Measurements from ENCODE around the gene MAJIN.

MAJIN gene

GRCh38 chr11:64930340-64930739 is 41.6 kb downstream of the MAJIN start:
- ChIA-PET CTCF (interaction anchor here (0.6 to 0.8 kb wide), 3 partner anchors 36 to 147 kb away, joined by 3 to 4 read pairs (median 3); partner anchors contain the start of gene ARL2), POLR2A (no interaction called here)
- TF ChIP-seq ZNF10 (tag by site-specific recombination; IDR thresholded peaks at IDR 0.05): no peak

DNA sequence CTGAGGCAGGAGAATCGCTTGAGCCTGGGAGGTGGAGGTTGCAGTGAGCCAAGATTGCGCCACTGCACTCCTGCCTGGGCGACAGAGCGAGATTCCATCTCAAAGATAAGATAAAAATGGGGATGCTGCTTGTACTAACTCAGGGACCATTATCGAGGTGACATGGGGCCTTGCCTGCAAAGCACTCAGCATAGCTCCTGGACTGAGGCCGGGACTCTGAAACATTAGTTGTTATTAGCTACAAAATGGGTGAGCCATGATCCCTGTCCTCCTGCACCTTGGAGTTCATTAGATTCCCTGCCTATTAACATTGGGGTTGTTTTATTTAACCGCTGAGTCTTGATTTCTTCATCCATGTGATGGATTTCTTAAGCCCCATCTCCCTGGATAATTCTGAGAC is 42.3 kb downstream of the MAJIN start:
- Histone ChIP-seq H3K4me1 (ENCODE audit: control insufficient read depth, insufficient read depth, low read length) (no peaks in the 10 kb centered on the region), H3K36me3 (ENCODE audit: control insufficient read depth in 2 of 2, insufficient read depth in 1 of 2, low read length in 2 of 2) (peaks cover 0 to 68% of the 10 kb centered on the region in 2 experiments; a peak in 1 of 3 replicates), H3K27ac (ENCODE audit: extremely low read depth, low read depth, low read length) (no peak overlapping the region), H3K4me3 (ENCODE audit: low read depth, low read length) (no peak overlapping the region), H3K9me3 (ENCODE audit: control insufficient read depth, insufficient read depth, low read depth, low read length) (no peaks in the 10 kb centered on the region)
- ChIA-PET CTCF (interaction anchor here (0.7 kb wide), 1 partner anchor 84 kb away, joined by 3 read pairs; the partner anchor contains the start of gene ARL2), POLR2A (no interaction called here)
- TF ChIP-seq ZNF692 (tag by site-specific recombination; IDR thresholded peaks at IDR 0.05) (no peak), ZFP41 (tag by site-specific recombination; IDR thresholded peaks at IDR 0.05; ENCODE audit: borderline replicate concordance) (no peak), ZNF658 (tag by site-specific recombination; IDR thresholded peaks at IDR 0.05) (no peak)

More at GRCh38 chr11:64930340-64930739, 41.6 kb downstream of the MAJIN start:
- Histone ChIP-seq H3K36me3 (ENCODE audit: control insufficient read depth in 2 of 2, insufficient read depth in 1 of 2, low read length in 2 of 2) (peaks cover 0 to 75% of the 10 kb centered on the region in 2 experiments; a peak in 1 of 3 replicates), H3K4me1 (ENCODE audit: control insufficient read depth, insufficient read depth, low read length) (no peaks in the 10 kb centered on the region), H3K9me3 (ENCODE audit: control insufficient read depth, insufficient read depth, low read depth, low read length) (no peaks in the 10 kb centered on the region), H3K27ac (ENCODE audit: extremely low read depth, low read depth, low read length) (no peak overlapping the region), H3K4me3 (ENCODE audit: low read depth, low read length) (no peak overlapping the region)

DNA sequence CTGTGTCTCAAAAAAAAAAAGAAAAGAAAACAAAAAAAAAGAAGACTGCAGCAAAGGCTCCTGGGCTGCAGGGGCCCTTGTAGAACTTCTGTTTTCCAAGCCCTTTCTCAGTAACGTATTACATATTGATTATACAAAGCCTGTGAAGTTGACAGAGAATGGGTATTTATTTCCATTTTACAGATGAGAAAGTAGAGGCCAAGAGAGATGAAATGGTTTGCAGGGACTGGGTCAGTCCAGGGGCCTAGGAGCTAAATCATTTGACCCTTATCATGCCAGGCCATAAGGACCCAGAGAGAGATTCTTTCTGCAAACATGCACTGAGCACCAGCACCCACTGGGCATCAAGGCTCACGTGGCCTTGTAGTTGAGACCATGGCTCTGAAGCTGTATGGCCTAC is 43.0 kb downstream of the MAJIN start:
- POLR2A ChIA-PET: no interaction called here
- Histone ChIP-seq H3K4me3 (ENCODE audit: low read depth, low read length) (no peak overlapping the region), H3K4me1 (ENCODE audit: control insufficient read depth, insufficient read depth, low read length) (no peaks in the 10 kb centered on the region), H3K27ac (ENCODE audit: extremely low read depth, low read depth, low read length) (no peak overlapping the region), H3K9me3 (ENCODE audit: control insufficient read depth, insufficient read depth, low read depth, low read length) (no peaks in the 10 kb centered on the region), H3K36me3 (ENCODE audit: control insufficient read depth in 2 of 2, insufficient read depth in 1 of 2, low read length in 2 of 2) (peaks cover 0 to 65% of the 10 kb centered on the region in 2 experiments; a peak in 1 of 3 replicates)
- TF ChIP-seq SETDB1 (IDR thresholded peaks at IDR 0.05; ENCODE audit: insufficient read length, low read length) (no peak), ZNF433 (tag by site-specific recombination; IDR thresholded peaks at IDR 0.05; ENCODE audit: low read depth) (no peak), ATF2 (tag by site-specific recombination; IDR thresholded peaks at IDR 0.05; ENCODE audit: low read depth) (no peak), ZNF423 (tag by site-specific recombination; IDR thresholded peaks at IDR 0.05) (no peak), ZNF335 (tag by site-specific recombination; conservative IDR thresholded peaks at IDR 0.05) (no peak), ZNF19 (tag by site-specific recombination; IDR thresholded peaks at IDR 0.05; ENCODE audit: low read depth) (no peak), YY2 (tag by site-specific recombination; IDR thresholded peaks at IDR 0.05) (no peak), ZNF660 (tag by site-specific recombination; IDR thresholded peaks at IDR 0.05) (no peak), ZSCAN5A (tag by site-specific recombination; IDR thresholded peaks at IDR 0.05) (no peak), ZNF843 (tag by site-specific recombination; IDR thresholded peaks at IDR 0.05) (no peak), ZNF544 (tag by site-specific recombination; IDR thresholded peaks at IDR 0.05) (no peak), ZNF48 (tag by site-specific recombination; IDR thresholded peaks at IDR 0.05) (no peak), ZFHX2 (tag by site-specific recombination; conservative IDR thresholded peaks at IDR 0.05) (no peak)
- TF ChIP-seq, protein P1, sequence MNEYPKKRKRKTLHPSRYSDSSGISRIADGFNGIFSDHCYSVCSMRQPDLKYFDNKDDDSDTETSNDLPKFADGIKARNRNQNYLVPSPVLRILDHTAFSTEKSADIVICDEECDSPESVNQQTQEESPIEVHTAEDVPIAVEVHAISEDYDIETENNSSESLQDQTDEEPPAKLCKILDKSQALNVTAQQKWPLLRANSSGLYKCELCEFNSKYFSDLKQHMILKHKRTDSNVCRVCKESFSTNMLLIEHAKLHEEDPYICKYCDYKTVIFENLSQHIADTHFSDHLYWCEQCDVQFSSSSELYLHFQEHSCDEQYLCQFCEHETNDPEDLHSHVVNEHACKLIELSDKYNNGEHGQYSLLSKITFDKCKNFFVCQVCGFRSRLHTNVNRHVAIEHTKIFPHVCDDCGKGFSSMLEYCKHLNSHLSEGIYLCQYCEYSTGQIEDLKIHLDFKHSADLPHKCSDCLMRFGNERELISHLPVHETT (tag by site-specific recombination; IDR thresholded peaks at IDR 0.05): no peak
- TF ChIP-seq, protein P2, sequence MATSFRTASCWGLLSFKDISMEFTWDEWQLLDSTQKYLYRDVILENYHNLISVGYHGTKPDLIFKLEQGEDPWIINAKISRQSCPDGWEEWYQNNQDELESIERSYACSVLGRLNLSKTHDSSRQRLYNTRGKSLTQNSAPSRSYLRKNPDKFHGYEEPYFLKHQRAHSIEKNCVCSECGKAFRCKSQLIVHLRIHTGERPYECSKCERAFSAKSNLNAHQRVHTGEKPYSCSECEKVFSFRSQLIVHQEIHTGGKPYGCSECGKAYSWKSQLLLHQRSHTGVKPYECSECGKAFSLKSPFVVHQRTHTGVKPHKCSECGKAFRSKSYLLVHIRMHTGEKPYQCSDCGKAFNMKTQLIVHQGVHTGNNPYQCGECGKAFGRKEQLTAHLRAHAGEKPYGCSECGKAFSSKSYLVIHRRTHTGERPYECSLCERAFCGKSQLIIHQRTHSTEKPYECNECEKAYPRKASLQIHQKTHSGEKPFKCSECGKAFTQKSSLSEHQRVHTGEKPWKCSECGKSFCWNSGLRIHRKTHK (tag by site-specific recombination; IDR thresholded peaks at IDR 0.05): no peak
- CTCF ChIA-PET: no interaction called here

Data from HEK293 (cell line).